HG02870 (cell line): Measurements from ENCODE around the gene NINJ2.

Experiments used
- ATAC-seq: cut with Tn5 transposase; IDR thresholded peaks from one replicate; pipeline ENCODE4 v1.9.1; 2021; ENCODE audit warnings: mild to moderate bottlenecking, moderate library complexity; ENCODE audit not compliant: unreplicated experiment

NINJ2 gene

DNA sequence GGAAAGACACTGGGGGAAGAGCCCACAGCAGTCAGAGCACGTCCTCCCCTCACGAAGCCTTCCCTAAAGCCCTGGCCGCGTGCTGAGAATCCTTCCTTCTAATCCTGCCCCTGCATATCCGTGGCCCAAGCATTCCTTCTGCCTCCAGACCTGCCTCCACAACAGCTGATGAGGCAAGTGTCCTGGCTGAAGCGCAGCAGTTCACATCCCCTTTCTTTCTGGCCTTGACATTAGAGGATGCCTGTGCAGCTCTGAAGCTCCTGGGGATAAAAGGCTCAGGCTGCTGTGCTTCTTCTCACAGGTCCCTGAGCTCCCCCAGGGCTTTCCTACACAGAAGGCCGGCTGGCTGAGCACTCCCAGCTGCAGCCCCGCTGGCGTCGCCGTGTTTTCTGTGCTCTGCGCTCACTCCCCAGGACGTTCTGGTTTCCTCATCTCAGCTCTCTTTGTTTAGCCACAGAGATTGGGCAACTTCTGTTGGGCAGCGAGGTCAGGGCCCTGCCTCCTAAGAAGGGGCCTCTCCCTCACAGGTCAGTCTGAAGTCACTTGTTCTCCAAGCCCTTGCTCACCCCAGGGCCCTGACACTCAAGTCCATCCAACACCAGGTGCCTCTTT lies 45.8 kb downstream of the NINJ2 start:
- ATAC-seq = no peak

DNA sequence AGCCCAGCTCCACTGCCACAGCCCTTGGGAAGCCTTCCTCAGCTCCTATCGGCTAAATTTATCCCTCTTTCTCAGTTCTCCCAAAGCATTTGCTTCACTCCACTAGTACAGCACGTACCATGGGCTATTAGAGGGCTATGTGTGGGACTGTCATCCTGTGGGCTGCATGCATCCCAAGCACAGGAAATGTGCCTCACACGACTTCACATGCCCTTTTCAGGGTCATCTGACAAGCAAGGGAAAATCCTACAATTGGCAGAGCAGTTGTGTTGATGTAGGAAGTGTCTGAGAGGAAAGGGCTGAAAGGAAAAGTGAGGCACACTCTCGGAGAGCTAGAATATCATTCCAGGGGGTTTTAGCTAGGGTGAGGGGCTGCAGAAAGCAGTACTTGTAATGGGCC lies 47.6 kb downstream of the NINJ2 start:
- no peak for ATAC-seq

DNA sequence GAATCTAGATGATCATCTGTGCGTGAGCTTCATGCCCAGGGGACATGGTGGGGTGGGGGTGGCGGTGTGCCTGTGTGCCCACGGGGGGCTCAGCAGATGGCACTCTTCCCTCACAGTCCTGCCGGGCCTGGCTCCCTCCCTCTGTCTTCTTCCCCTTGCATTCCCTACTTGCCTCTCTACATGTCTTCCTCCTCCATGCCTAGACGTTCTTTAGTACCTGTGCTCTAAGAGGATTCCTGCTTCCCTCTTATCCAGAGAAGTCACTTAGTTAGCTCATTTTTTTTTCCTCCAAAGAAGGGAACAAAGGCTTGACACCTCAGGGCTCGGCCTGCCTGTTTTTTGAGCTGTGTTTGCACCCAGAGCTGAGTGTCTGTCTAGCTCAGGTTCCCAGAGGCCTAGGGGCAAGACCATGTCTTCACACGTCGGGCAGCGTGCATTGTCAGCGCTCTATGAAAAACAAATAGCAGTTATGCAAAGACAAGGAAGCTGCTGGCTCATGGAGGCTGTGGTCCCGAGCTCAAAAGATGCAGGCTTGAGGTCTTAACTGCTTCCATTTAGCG lies 48.8 kb downstream of the NINJ2 start:
- no peak for ATAC-seq

DNA sequence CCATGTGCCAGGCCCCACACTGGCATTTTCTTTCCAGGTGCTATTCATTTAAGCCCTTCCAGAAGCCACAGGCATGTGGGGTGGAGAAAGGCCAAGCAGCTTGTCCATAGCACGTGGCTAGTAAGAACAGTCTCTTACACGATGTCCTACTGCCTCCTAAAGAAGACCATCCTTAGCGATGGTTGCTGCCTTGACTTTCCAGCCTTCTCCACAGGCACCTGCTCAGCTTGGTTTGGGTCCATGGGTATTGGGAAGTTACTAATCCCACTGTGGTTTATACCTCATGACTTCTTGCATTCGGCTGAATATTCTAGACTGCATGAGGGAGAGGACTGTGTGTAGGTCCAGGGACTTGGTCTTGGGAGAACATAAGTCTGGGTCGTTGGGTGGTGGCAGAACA lies 49.2 kb downstream of the NINJ2 start:
- ATAC-seq = no peak

DNA sequence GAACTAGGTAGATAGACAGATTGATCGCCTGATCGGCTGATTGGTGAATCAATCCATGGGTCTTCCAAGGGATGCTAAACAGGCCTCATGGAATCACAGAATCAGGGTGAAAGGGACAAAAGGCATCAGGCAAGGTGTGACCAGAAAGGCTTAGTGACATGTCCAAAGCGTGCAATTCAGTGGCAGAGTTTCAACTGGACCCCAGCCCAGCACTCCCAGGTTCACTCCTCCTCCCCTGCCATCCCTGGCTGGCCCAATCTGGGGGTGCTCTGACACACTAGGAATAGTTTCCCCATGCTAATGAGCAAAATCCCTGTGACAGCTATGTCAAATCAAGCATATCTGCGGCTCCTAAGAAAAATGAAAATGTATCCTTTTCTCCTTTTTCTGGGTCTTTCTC lies 50.4 kb downstream of the NINJ2 start:
- no peak for ATAC-seq

GRCh38 chr12:612293-612692 lies 51.0 kb downstream of the NINJ2 start:
- no peak for ATAC-seq

GRCh38 chr12:611721-612120 lies 51.5 kb downstream of the NINJ2 start:
- ATAC-seq = no peak

- ATAC-seq = no peak
Observed at GRCh38 chr12:608921-609320, 54.3 kb downstream of the NINJ2 start.

GRCh38 chr12:608413-608812 lies 54.8 kb downstream of the NINJ2 start:
- no peak for ATAC-seq

- ATAC-seq = no peak
Observed at GRCh38 chr12:607541-608001, 55.7 kb downstream of the NINJ2 start.

- no peak for ATAC-seq
Observed at GRCh38 chr12:604956-605355, 58.3 kb downstream of the NINJ2 start.

DNA sequence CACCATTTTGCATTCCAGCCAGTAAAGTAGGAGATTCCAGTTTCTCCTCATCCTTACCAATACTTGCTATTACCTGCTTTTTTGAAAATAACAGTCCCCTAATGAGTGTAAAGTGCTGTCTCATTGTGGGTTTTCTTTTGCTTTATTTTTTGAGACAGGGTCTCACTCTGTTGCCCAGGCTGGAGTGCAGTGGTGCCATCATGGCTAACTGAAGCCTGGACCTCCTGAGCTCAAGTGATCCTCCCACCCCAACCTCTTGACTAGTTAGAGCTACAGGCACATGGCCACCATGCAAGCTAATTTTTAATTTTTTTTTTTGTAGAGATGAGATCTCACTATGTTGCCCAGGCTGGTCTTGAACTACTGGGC lies 60.6 kb downstream of the NINJ2 start:
- no peak for ATAC-seq

DNA sequence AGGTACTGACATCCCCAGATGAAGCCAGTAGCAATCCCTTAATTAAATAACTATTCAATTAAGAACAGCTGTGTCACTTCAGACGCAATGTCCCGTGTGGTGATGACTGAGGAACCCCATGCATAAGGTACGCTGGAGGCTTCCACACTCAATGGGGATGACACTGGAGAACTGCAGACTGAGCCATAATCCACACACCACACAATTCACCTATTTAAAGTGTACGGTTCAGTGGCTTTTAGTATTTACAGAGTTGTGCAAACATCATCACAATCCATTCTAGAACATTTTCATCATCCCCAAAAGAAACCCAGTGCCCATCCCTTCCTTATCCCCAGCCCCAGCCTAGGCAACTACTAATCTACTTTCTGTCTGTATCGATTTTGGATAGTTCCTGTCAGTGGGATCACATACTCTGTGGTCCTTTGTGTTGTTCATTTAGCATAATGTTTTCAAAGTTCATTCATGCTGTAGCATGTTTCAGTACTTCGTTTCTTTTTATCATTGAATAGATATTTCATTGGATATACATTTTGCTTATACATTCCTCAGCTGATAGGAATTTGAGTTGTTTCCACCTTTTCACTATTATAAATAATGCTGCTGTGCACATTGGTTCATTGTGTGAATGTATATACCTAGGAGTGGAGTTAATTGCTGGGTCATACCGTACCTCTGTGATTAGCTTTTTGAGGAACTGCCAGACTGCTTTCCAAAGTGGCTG lies 61.1 kb downstream of the NINJ2 start:
- no peak for ATAC-seq

- ATAC-seq = no peak
Observed at GRCh38 chr12:599756-600155, 63.5 kb downstream of the NINJ2 start.

DNA sequence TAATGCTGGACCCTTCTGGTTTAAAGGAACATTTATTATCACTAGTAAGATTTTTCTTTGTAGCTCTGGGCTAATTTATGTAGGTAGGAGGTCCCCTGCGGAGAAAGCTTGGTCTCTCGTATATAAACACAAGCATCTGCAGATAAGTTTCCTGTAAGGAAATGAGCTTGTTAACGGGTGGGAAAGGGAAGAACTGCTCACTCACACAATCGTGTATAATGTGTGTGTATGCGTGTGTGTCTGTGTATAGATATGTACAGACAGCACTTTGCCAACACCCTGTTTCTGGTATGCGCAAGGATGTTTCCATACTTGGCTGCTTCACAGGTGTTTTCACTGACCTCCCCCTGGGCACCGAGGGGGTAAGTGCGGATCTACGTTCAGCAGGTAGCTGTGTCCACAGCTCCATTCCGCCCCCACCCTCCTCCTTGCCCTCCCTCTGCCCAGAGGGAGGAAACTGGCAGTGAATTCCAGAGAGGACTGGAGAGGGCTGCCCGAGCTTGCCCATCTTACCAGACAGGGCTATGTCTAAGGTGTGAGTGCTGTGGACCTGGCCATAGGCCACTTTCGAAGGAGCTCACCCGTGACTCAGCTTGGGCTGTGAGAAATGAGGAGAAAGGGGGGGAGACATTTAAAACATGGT lies 65.2 kb downstream of the NINJ2 start:
- no peak for ATAC-seq

- no peak for ATAC-seq
Observed at GRCh38 chr12:593396-594270, 69.6 kb downstream of the NINJ2 start.

GRCh38 chr12:592024-592505 lies 71.2 kb downstream of the NINJ2 start:
- ATAC-seq = no peak

GRCh38 chr12:591167-592023 lies 71.8 kb downstream of the NINJ2 start:
- no peak for ATAC-seq

- no peak for ATAC-seq
Observed at GRCh38 chr12:590206-590750, 73.0 kb downstream of the NINJ2 start.

- ATAC-seq = no peak
Observed at GRCh38 chr12:588646-589045, 74.6 kb downstream of the NINJ2 start.
